ENCODE measurements around the gene SPRED1. TPM values are rescaled to one million over a fixed set of nuclear protein-coding genes. Genes with fewer than 3 reads are reported as not detected.
"Not testable (repeated sequence)": the region's sequence is repeated elsewhere in the genome, so short reads cannot be mapped to it uniquely, and the experiment has no call there.

The SPRED1 gene
- total and polyA plus RNA-seq, 11 donors = 3.3 to 34.8 (median 9.7) TPM

DNA sequence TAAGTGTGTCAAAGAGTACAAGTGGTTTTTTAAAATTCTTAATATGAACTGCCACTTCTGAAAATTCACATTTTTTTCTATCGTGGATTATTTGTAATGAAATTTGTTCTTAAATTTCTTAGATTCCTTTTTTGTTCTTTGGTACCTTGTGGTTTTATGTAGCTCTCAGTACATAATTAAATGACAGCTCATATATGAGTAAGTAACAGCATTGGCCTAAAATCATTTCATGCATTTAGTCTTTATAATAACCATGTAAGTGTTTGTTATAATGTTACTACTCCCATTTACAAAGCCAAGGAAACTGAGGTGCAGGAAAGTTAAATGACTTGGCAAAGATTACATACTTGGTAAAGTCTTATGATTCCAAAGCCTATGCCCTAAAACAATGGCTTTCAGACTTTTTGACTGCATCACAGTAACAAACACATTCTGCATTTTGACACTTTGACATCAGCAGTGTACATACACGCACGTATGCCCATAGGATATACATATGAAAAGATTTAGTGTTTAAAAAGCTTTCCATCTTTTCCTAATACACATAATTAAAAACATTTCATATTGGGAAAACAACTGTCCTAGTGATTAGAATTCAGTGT is 14.9 kb downstream of the SPRED1 start:
- Histone ChIP-seq H3K4me1 (peaks cover 0 to 54% (median 18%) of the 10 kb centered on the region in 12 donors), H3K27me3 (no peaks in the 10 kb centered on the region), H3K27ac (no peak overlapping the region), H3K4me3 (no peak overlapping the region), H3K36me3 (peaks cover 0 to 20% (median 0%) of the 10 kb centered on the region in 9 donors), H3K9me3 (no peaks in the 10 kb centered on the region)
- TF ChIP-seq CTCF (IDR thresholded peaks at IDR 0.05) (no peak), POLR2A (IDR thresholded peaks at IDR 0.05) (no peak)
- DNase-seq (no peak), ATAC-seq (no peak)
- whole genome bisulfite sequencing, 4 donors = 79 to 83% (median 81%) methylated on average over 3 of the region's 3 CpGs
- intact Hi-C loops (cut with DNase I) = loop anchor here in 1 of 10 donors (5.0 kb wide), 1 partner anchor 50 kb away; no protein-coding TSS in a partner anchor

DNA sequence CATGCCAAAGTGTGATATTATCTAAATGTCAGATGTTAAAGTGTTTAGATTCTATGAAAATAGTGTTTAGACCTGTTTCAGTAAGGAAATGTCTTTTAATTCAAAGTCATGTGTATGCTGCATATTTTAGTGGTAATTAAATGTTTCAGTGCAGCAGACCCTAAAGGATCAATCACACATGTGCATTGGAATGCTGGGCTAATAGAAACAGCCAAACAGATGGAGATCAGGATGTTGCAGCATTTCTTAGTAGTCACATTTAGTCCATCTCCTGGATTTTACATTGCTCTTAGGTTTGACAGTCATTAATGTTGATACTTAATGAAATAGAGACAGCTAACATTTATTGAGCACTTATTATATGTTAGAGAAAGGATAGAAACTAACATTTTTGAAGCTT is 18.5 kb downstream of the SPRED1 start:
- no peak for ATAC-seq
- peaks cover 0 to 20% (median 0%) of the 10 kb centered on the region in 9 donors for H3K36me3 ChIP-seq
- no peak overlapping the region for H3K27ac ChIP-seq
- DNase-seq = no peak
- intact Hi-C loops (cut with DNase I) = no loop called here
- H3K4me3 ChIP-seq = no peak overlapping the region
- no peaks in the 10 kb centered on the region for H3K27me3 ChIP-seq
- H3K9me3 ChIP-seq = no peaks in the 10 kb centered on the region
- peaks cover 0 to 48% (median 31%) of the 10 kb centered on the region in 12 donors for H3K4me1 ChIP-seq
- TF ChIP-seq POLR2A (IDR thresholded peaks at IDR 0.05) (no peak), CTCF (IDR thresholded peaks at IDR 0.05) (no peak)

DNA sequence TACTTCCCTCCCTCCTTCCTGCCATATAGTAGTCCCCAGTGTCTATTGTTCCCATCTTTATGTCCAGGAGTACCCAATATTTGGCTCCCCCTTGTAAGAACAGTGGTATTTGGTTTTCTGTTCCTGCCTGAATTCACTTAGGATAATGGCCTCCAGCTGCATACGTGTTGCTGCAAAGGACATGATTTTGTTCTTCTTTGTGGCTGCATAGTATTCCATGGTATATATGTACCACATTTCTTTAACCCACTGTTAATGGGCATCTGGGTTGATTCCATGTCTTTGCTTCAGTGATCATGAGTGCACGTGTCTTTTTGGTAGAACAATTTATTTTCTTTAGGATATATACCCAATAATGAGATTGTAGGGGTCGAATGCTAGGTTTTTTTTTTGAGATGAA is 19.3 kb downstream of the SPRED1 start:
- Histone ChIP-seq H3K9me3 (no peaks in the 10 kb centered on the region), H3K4me1 (peaks cover 0 to 45% (median 27%) of the 10 kb centered on the region in 12 donors), H3K27me3 (no peaks in the 10 kb centered on the region), H3K36me3 (peaks cover 0 to 20% (median 0%) of the 10 kb centered on the region in 9 donors), H3K27ac (no peak overlapping the region), H3K4me3 (no peak overlapping the region)
- TF ChIP-seq POLR2A (IDR thresholded peaks at IDR 0.05) (no peak), CTCF (IDR thresholded peaks at IDR 0.05) (no peak)
- intact Hi-C loops (cut with DNase I) = no loop called here
- no peak for DNase-seq
- no peak for ATAC-seq
- 93 to 97% (median 96%) methylated on average over 3 of the region's 3 CpGs for WGBS, 4 donors

DNA sequence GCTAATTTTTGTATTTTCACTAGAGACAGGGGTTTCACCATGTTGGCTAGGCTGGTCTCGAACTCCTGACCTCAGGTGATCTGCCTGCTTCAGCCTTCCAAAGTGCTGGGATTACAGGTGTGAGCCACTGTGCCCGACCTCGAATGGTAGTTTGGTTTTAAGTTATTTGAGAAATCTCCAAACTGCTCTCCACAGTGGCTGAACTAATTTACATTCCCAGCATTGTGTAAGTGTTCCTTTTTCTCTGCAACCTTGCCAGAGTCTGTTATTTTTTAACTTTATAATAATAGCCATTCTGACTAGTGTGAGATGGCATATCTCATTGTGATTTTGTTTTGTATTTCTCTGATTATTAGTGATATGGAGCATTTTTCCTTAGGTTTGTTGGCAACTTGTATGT is 19.8 kb downstream of the SPRED1 start:
- H3K36me3 ChIP-seq = peaks cover 0 to 20% (median 0%) of the 10 kb centered on the region in 9 donors
- peaks cover 0 to 40% (median 25%) of the 10 kb centered on the region in 12 donors for H3K4me1 ChIP-seq
- H3K9me3 ChIP-seq; H3K4me3 ChIP-seq; H3K27me3 ChIP-seq; H3K27ac ChIP-seq; DNase-seq; intact Hi-C loops (cut with DNase I); ATAC-seq: not testable (repeated sequence)
- WGBS, 4 donors = 84 to 94% (median 90%) methylated on average over 3 of the region's 3 CpGs

GRCh38 chr15:38274135-38274534 is 21.5 kb downstream of the SPRED1 start:
- H3K4me3 ChIP-seq = no peak overlapping the region
- intact Hi-C loops (cut with DNase I) = no loop called here
- 21 to 37% (median 22%) methylated on average over 1 of the region's 1 CpG for WGBS, 4 donors
- H3K27ac ChIP-seq = no peak overlapping the region
- DNase-seq (no peak), ATAC-seq (no peak)
- H3K4me1 ChIP-seq = peaks cover 0 to 33% (median 20%) of the 10 kb centered on the region in 12 donors
- TF ChIP-seq POLR2A (IDR thresholded peaks at IDR 0.05) = no peak
- TF ChIP-seq CTCF (IDR thresholded peaks at IDR 0.05) = no peak
- H3K36me3 ChIP-seq = peaks cover 0 to 10% (median 0%) of the 10 kb centered on the region in 9 donors
- H3K9me3 ChIP-seq = no peaks in the 10 kb centered on the region
- H3K27me3 ChIP-seq = no peaks in the 10 kb centered on the region

All from heart left ventricle (tissue), 16 donors.